ENCODE results near the gene FKBP11. TPM values are rescaled to one million over a fixed set of nuclear protein-coding genes. Genes with fewer than 3 reads are reported as not detected.

FKBP11 gene
- total and polyA plus RNA-seq, 2 experiments from 2014 or later = 29.5 to 94.9 TPM

GRCh38 chr12:48882972-48883304 lies 42.4 kb downstream of the FKBP11 start:
- Histone ChIP-seq H3K4me3 (no peak overlapping the region; the same call in 1 of the 2 replicates), H3K4me1 (ENCODE audit: insufficient read depth) (peaks cover 29% of the 10 kb centered on the region)

More at GRCh38 chr12:48882972-48883304, 42.4 kb downstream of the FKBP11 start:
- no peaks in the 10 kb centered on the region for H4K20me1 ChIP-seq (replicated peaks; ENCODE audit: insufficient read depth)
- no peaks in the 10 kb centered on the region for H3K9me3 Mint-ChIP-seq
- H3K4me3 Mint-ChIP-seq = peak overlapping the region; percentile 25; the same call in 1 of the 3 replicates
- no peaks in the 10 kb centered on the region for H3K9me2 ChIP-seq (ENCODE audit: insufficient read depth)
- peaks cover 32% of the 10 kb centered on the region for H3K4me1 Mint-ChIP-seq
- H2AFZ ChIP-seq = peak overlapping the region; percentile 95; the same call in 1 of the 2 replicates
- no peaks in the 10 kb centered on the region for H3K79me2 ChIP-seq (replicated peaks; ENCODE audit: insufficient read depth)
- H3K27ac ChIP-seq (ENCODE audit: low read depth) = no peak overlapping the region
- DNase-seq (ENCODE audit: low spot score) (no peak), ATAC-seq (peak; percentile 17)
- no peaks in the 10 kb centered on the region for H3K36me3 ChIP-seq (ENCODE audit: insufficient read depth)
- H3K27me3 Mint-ChIP-seq (ENCODE audit: insufficient read depth, low read depth, poor library complexity) = peaks cover 18% of the 10 kb centered on the region
- TF ChIP-seq, protein P1, sequence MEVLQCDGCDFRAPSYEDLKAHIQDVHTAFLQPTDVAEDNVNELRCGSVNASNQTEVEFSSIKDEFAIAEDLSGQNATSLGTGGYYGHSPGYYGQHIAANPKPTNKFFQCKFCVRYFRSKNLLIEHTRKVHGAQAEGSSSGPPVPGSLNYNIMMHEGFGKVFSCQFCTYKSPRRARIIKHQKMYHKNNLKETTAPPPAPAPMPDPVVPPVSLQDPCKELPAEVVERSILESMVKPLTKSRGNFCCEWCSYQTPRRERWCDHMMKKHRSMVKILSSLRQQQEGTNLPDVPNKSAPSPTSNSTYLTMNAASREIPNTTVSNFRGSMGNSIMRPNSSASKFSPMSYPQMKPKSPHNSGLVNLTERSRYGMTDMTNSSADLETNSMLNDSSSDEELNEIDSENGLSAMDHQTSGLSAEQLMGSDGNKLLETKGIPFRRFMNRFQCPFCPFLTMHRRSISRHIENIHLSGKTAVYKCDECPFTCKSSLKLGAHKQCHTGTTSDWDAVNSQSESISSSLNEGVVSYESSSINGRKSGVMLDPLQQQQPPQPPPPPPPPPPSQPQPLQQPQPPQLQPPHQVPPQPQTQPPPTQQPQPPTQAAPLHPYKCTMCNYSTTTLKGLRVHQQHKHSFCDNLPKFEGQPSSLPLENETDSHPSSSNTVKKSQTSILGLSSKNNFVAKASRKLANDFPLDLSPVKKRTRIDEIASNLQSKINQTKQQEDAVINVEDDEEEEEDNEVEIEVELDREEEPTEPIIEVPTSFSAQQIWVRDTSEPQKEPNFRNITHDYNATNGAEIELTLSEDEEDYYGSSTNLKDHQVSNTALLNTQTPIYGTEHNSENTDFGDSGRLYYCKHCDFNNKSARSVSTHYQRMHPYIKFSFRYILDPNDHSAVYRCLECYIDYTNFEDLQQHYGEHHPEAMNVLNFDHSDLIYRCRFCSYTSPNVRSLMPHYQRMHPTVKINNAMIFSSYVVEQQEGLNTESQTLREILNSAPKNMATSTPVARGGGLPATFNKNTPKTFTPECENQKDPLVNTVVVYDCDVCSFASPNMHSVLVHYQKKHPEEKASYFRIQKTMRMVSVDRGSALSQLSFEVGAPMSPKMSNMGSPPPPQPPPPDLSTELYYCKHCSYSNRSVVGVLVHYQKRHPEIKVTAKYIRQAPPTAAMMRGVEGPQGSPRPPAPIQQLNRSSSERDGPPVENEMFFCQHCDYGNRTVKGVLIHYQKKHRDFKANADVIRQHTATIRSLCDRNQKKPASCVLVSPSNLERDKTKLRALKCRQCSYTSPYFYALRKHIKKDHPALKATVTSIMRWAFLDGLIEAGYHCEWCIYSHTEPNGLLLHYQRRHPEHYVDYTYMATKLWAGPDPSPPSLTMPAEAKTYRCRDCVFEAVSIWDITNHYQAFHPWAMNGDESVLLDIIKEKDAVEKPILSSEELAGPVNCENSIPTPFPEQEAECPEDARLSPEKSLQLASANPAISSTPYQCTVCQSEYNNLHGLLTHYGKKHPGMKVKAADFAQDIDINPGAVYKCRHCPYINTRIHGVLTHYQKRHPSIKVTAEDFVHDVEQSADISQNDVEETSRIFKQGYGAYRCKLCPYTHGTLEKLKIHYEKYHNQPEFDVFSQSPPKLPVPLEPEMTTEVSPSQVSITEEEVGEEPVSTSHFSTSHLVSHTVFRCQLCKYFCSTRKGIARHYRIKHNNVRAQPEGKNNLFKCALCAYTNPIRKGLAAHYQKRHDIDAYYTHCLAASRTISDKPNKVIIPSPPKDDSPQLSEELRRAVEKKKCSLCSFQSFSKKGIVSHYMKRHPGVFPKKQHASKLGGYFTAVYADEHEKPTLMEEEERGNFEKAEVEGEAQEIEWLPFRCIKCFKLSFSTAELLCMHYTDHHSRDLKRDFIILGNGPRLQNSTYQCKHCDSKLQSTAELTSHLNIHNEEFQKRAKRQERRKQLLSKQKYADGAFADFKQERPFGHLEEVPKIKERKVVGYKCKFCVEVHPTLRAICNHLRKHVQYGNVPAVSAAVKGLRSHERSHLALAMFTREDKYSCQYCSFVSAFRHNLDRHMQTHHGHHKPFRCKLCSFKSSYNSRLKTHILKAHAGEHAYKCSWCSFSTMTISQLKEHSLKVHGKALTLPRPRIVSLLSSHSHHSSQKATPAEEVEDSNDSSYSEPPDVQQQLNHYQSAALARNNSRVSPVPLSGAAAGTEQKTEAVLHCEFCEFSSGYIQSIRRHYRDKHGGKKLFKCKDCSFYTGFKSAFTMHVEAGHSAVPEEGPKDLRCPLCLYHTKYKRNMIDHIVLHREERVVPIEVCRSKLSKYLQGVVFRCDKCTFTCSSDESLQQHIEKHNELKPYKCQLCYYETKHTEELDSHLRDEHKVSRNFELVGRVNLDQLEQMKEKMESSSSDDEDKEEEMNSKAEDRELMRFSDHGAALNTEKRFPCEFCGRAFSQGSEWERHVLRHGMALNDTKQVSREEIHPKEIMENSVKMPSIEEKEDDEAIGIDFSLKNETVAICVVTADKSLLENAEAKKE (CRISPR knock-in tag; IDR thresholded peaks at IDR 0.05) = no peak
- TF ChIP-seq, protein P2, sequence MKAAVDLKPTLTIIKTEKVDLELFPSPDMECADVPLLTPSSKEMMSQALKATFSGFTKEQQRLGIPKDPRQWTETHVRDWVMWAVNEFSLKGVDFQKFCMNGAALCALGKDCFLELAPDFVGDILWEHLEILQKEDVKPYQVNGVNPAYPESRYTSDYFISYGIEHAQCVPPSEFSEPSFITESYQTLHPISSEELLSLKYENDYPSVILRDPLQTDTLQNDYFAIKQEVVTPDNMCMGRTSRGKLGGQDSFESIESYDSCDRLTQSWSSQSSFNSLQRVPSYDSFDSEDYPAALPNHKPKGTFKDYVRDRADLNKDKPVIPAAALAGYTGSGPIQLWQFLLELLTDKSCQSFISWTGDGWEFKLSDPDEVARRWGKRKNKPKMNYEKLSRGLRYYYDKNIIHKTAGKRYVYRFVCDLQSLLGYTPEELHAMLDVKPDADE (IDR thresholded peaks at IDR 0.05) = no peak
- TF ChIP-seq JUNB (IDR thresholded peaks at IDR 0.05; ENCODE audit: unreplicated experiment) (no peak), STAT1 (IDR thresholded peaks at IDR 0.05; ENCODE audit: unreplicated experiment) (no peak), NANOG (IDR thresholded peaks at IDR 0.05; ENCODE audit: borderline replicate concordance) (no peak), POLR2AphosphoS5 (IDR thresholded peaks at IDR 0.05; ENCODE audit: low read depth) (no peak), REST (IDR thresholded peaks at IDR 0.05; ENCODE audit: unreplicated experiment) (no peak), ZNF331 (CRISPR knock-in tag; IDR thresholded peaks at IDR 0.05; ENCODE audit: low read depth) (no peak), CTCF (conservative IDR thresholded peaks at IDR 0.05; ENCODE audit: low read depth in 2 of 2) (no peak), EZH2 (IDR thresholded peaks at IDR 0.05; ENCODE audit: low read depth, unreplicated experiment) (no peak), ZNF114 (CRISPR knock-in tag; IDR thresholded peaks at IDR 0.05) (no peak), CREB1 (CRISPR knock-in tag; IDR thresholded peaks at IDR 0.05; ENCODE audit: low read depth) (no peak)
- H3K36me3 Mint-ChIP-seq (ENCODE audit: low read depth) = no peaks in the 10 kb centered on the region
- H3K27me3 ChIP-seq (ENCODE audit: insufficient read depth) = no peaks in the 10 kb centered on the region
- H3K4me2 ChIP-seq = peak overlapping the region; percentile 67
- peaks cover 10% of the 10 kb centered on the region; the same call in 1 of the 2 replicates for H3F3A ChIP-seq (replicated peaks; ENCODE audit: low read depth)
- peak overlapping the region; percentile 94; the same call in 1 of the 2 replicates for H3K27ac Mint-ChIP-seq

Data from GM23338 (cell line).